ENCODE results near the gene PLAC9. TPM values are rescaled to one million over a fixed set of nuclear protein-coding genes. Genes with fewer than 3 reads are reported as not detected.

Gene PLAC9
- total RNA-seq, 1 donor from 2014 or later: not detected

DNA sequence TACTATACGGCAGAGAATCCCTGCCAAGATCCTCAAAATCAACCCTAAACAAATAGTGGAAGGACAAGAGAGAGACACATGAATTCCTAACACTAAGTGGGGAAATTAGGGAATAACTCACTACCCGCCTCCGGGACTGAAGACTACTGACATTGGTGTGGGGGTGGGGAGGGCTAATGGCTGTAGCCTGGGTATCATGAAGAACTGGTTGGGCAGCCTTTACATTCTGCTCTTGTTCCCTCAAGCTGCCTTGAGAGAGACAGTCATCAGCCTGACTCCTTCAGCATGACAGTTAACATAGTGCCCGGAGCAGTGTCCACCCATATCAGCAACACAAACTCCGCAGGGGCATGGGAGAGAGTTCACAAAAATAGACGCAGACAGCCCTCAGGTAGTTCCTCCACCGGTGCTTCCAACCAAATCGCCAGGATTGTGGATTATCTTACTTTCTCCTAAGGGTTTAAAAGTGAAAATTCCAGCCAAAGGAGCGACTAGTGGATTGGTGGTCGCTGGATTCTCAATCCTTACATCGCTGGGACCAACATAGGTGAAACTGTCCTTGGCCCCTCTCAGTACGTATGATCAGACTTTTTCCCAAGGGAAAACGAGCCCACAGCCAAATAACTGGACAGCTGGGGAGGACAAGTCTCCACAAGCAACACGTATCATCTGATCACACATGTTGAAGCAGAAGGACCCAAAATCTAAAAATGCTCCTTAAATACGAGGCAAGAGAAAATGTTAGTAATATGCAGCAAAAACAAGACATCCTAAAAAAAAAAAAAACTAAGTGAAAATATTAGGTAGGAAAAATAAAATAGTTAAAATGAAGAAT is 31.5 kb upstream of the PLAC9 start:
- DNase-seq: no peak
- no peaks in the 10 kb centered on the region for H3K4me1 Mint-ChIP-seq (ENCODE audit: low read depth, unreplicated experiment)
- H3K27me3 Mint-ChIP-seq (ENCODE audit: unreplicated experiment): no peaks in the 10 kb centered on the region
- TF ChIP-seq, protein P1, sequence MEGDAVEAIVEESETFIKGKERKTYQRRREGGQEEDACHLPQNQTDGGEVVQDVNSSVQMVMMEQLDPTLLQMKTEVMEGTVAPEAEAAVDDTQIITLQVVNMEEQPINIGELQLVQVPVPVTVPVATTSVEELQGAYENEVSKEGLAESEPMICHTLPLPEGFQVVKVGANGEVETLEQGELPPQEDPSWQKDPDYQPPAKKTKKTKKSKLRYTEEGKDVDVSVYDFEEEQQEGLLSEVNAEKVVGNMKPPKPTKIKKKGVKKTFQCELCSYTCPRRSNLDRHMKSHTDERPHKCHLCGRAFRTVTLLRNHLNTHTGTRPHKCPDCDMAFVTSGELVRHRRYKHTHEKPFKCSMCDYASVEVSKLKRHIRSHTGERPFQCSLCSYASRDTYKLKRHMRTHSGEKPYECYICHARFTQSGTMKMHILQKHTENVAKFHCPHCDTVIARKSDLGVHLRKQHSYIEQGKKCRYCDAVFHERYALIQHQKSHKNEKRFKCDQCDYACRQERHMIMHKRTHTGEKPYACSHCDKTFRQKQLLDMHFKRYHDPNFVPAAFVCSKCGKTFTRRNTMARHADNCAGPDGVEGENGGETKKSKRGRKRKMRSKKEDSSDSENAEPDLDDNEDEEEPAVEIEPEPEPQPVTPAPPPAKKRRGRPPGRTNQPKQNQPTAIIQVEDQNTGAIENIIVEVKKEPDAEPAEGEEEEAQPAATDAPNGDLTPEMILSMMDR (IDR thresholded peaks at IDR 0.05; ENCODE audit: partially characterized antibody, unreplicated experiment): no peak
- H3K36me3 Mint-ChIP-seq (ENCODE audit: unreplicated experiment): no peaks in the 10 kb centered on the region
- H3K9me3 Mint-ChIP-seq (ENCODE audit: unreplicated experiment): peaks cover 4% of the 10 kb centered on the region
- no peak overlapping the region for H3K27ac Mint-ChIP-seq (ENCODE audit: unreplicated experiment)
- H3K4me3 Mint-ChIP-seq (ENCODE audit: unreplicated experiment): no peak overlapping the region

- Mint-ChIP-seq H3K9me3 (ENCODE audit: unreplicated experiment) (peaks cover 13% of the 10 kb centered on the region), H3K4me1 (ENCODE audit: low read depth, unreplicated experiment) (no peaks in the 10 kb centered on the region)
These were observed 28.2 kb upstream of the PLAC9 start for GRCh38 chr10:80104066-80104926.

GRCh38 chr10:80108576-80109239 is 23.8 kb upstream of the PLAC9 start:
- H3K9me3 Mint-ChIP-seq (ENCODE audit: unreplicated experiment): peaks cover 11% of the 10 kb centered on the region

More at GRCh38 chr10:80104066-80104926, 28.2 kb upstream of the PLAC9 start:
- Mint-ChIP-seq H3K27ac (ENCODE audit: unreplicated experiment) (no peak overlapping the region), H3K36me3 (ENCODE audit: unreplicated experiment) (peaks cover 17% of the 10 kb centered on the region), H3K27me3 (ENCODE audit: unreplicated experiment) (no peaks in the 10 kb centered on the region), H3K4me3 (ENCODE audit: unreplicated experiment) (no peak overlapping the region)
- TF ChIP-seq, protein P1 (IDR thresholded peaks at IDR 0.05; ENCODE audit: partially characterized antibody, unreplicated experiment): no peak
- no peak for DNase-seq

DNA sequence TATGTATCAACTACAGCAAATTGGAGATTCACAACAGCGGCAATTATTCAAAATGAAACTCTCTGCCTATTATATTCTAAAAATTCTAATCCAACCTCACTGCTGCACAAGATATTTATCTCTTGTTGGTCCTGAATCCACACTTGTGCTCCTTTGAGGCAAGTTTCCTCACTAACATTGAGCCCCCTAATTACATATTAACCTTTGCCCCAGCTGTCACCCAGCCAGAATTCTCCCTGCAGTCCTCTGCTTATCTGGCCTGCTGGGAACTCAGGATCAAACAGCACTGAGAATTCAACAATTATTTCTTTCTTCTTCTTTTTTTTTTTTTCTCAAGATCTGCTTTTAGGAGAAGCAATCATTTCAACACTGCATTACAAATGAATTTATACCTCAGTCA is 21.5 kb upstream of the PLAC9 start:
- DNase-seq: no peak
- Mint-ChIP-seq H3K27me3 (ENCODE audit: unreplicated experiment) (no peaks in the 10 kb centered on the region), H3K9me3 (ENCODE audit: unreplicated experiment) (peaks cover 11% of the 10 kb centered on the region), H3K27ac (ENCODE audit: unreplicated experiment) (no peak overlapping the region), H3K4me1 (ENCODE audit: low read depth, unreplicated experiment) (no peaks in the 10 kb centered on the region), H3K4me3 (ENCODE audit: unreplicated experiment) (no peak overlapping the region), H3K36me3 (ENCODE audit: unreplicated experiment) (peaks cover 18% of the 10 kb centered on the region)
- TF ChIP-seq, protein P1 (IDR thresholded peaks at IDR 0.05; ENCODE audit: partially characterized antibody, unreplicated experiment): no peak

More at GRCh38 chr10:80108576-80109239, 23.8 kb upstream of the PLAC9 start:
- no peaks in the 10 kb centered on the region for H3K4me1 Mint-ChIP-seq (ENCODE audit: low read depth, unreplicated experiment)
- TF ChIP-seq, protein P1 (IDR thresholded peaks at IDR 0.05; ENCODE audit: partially characterized antibody, unreplicated experiment): no peak
- H3K36me3 Mint-ChIP-seq (ENCODE audit: unreplicated experiment): peaks cover 18% of the 10 kb centered on the region
- H3K4me3 Mint-ChIP-seq (ENCODE audit: unreplicated experiment): no peak overlapping the region
- no peak overlapping the region for H3K27ac Mint-ChIP-seq (ENCODE audit: unreplicated experiment)
- DNase-seq: no peak
- H3K27me3 Mint-ChIP-seq (ENCODE audit: unreplicated experiment): no peaks in the 10 kb centered on the region

All from glutamatergic neuron (in vitro differentiated cells).